ENCODE results near the gene BMPR1B. TPM values are rescaled to one million over a fixed set of nuclear protein-coding genes. Genes with fewer than 3 reads are reported as not detected.

Gene BMPR1B
- total and polyA plus RNA-seq, 2 of the 4 experiments (the other 2 are of a cell fraction) = 0.24 to 0.90 TPM

DNA sequence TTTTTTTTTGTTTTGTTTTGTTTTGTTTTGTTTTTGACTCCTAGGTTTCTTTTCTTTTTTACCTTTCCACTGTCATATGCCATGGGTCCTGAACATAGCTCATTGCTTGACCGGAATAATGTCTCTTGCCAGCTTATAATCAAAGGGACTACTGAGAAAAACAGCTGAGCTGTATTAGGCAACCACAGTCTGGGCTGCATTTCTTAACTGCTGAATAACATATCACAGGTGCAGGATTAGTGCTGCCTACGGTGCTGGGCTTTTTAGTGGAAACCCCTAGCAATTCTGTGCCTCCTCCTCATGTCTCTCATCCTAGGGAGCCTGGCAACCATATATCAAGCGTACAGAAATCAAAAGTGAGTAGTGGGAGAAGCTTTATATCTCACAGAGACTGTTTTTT, 333.5 kb downstream of the BMPR1B start:
- no peaks in the 10 kb centered on the region for H3K27me3 ChIP-seq (ENCODE audit: control insufficient read depth, insufficient read depth, low read length)
- dilution Hi-C loops (cut with HindIII; ENCODE audit: low sequenced_read_pairs, unreplicated experiment) = no loop called here
- no peak overlapping the region for H3K9ac ChIP-seq (ENCODE audit: low read depth, low read length)
- ATAC-seq (ENCODE audit: low read depth) = no peak
- no peaks in the 10 kb centered on the region for H3K36me3 ChIP-seq (ENCODE audit: control insufficient read depth, insufficient read depth, low read length)
- TF ChIP-seq, protein P1, sequence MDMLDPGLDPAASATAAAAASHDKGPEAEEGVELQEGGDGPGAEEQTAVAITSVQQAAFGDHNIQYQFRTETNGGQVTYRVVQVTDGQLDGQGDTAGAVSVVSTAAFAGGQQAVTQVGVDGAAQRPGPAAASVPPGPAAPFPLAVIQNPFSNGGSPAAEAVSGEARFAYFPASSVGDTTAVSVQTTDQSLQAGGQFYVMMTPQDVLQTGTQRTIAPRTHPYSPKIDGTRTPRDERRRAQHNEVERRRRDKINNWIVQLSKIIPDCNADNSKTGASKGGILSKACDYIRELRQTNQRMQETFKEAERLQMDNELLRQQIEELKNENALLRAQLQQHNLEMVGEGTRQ (IDR thresholded peaks at IDR 0.05; ENCODE audit: low read depth, low read length) = no peak
- TF ChIP-seq MXI1 (IDR thresholded peaks at IDR 0.05; ENCODE audit: borderline replicate concordance, low read depth, low read length) (no peak), BHLHE40 (IDR thresholded peaks at IDR 0.05; ENCODE audit: low read depth, low read length) (no peak), NFE2L2 (IDR thresholded peaks at IDR 0.05; ENCODE audit: low read depth, low read length) (no peak)
- no peak overlapping the region for H2AK5ac ChIP-seq (ENCODE audit: low read depth, low read length)
- BruUV-seq (replicated peaks) = no TSS peak
- no peak overlapping the region for H3K14ac ChIP-seq (replicated peaks; ENCODE audit: low read depth, low read length)
- H4K91ac ChIP-seq (ENCODE audit: insufficient read depth, low read depth, low read length) = no peak overlapping the region
- CTCF ChIA-PET = interaction anchor here (0.7 kb wide), 1 partner anchor 41 kb away, joined by 3 read pairs; no protein-coding TSS in a partner anchor
- DNase-seq = peak; percentile 38
- H2AFZ ChIP-seq (replicated peaks; ENCODE audit: low read length, poor library complexity) = no peak overlapping the region
- H3K4me2 ChIP-seq (ENCODE audit: low read depth, low read length) = no peak overlapping the region
- H4K20me1 ChIP-seq (ENCODE audit: insufficient read depth, low read length) = no peaks in the 10 kb centered on the region
- H3K18ac ChIP-seq (ENCODE audit: low read depth, low read length) = no peak overlapping the region
- no peak overlapping the region for H3K4me3 ChIP-seq (ENCODE audit: insufficient read depth, low read depth, low read length)
- H3K4ac ChIP-seq (ENCODE audit: low read depth, low read length) = no peak overlapping the region
- H2BK20ac ChIP-seq (ENCODE audit: low read depth, low read length) = no peak overlapping the region
- no peak overlapping the region for H2AK9ac ChIP-seq (replicated peaks; ENCODE audit: low read depth, low read length, poor library complexity)
- H4K5ac ChIP-seq (ENCODE audit: low read depth, low read length) = no peak overlapping the region
- H2BK5ac ChIP-seq (ENCODE audit: low read depth, low read length, poor library complexity, severe bottlenecking) = no peak overlapping the region
- in situ Hi-C loops (cut with MboI; ENCODE audit: low sequenced_read_pairs) = no loop called here
- no peaks in the 10 kb centered on the region for H3K4me1 ChIP-seq (ENCODE audit: control insufficient read depth, insufficient read depth, low read length)
- no CpG with 5 or more reads among the region's 3 CpGs for WGBS, 2 experiments (ENCODE audit: extremely low coverage in 2 of 2, insufficient read length in 1 of 2)
- no peak overlapping the region for H2BK15ac ChIP-seq (ENCODE audit: low read depth, low read length)
- intact Hi-C loops (cut with micrococcal nuclease) = loop anchor here (10.0 kb wide), 2 partner anchors 686 to 786 kb away; no protein-coding TSS in a partner anchor
- H3K56ac ChIP-seq (ENCODE audit: extremely low read depth, insufficient read depth, low read length) = no peak overlapping the region
- no peaks in the 10 kb centered on the region for H3K9me3 ChIP-seq (ENCODE audit: control insufficient read depth, insufficient read depth, low read length)
- H3K27ac ChIP-seq (ENCODE audit: insufficient read depth, low read length) = no peak overlapping the region
- POLR2A ChIA-PET (ENCODE audit: unreplicated experiment) = no interaction called here
- no peak overlapping the region for H4K8ac ChIP-seq (ENCODE audit: low read depth in 2 of 2, low read length in 2 of 2)
- H2BK120ac ChIP-seq (ENCODE audit: low read depth, low read length) = no peak overlapping the region
- H3K23ac ChIP-seq (ENCODE audit: low read depth, low read length) = no peak overlapping the region
- H3K9me1 ChIP-seq (ENCODE audit: insufficient read depth, low read length) = no peaks in the 10 kb centered on the region
- H3K79me1 ChIP-seq (ENCODE audit: low read depth in 1 of 2, low read length in 2 of 2) = no peaks in the 10 kb centered on the region

Measured in IMR-90 (cell line).